ENCODE results near the gene NOSTRIN. TPM values are rescaled to one million over a fixed set of nuclear protein-coding genes. Genes with fewer than 3 reads are reported as not detected.

NOSTRIN gene
- total RNA-seq, 2 donors from 2014 or later: 0.42 to 0.73 TPM

- Mint-ChIP-seq H3K27ac (no peak overlapping the region), H3K4me3 (no peak overlapping the region), H3K4me1 (peaks cover 13% of the 10 kb centered on the region), H3K36me3 (ENCODE audit: low read depth) (peaks cover 5% of the 10 kb centered on the region), H3K9me3 (peaks cover 3% of the 10 kb centered on the region), H3K27me3 (ENCODE audit: insufficient read depth) (no peaks in the 10 kb centered on the region)
- H3K9ac ChIP-seq (ENCODE audit: extremely low read depth, low read length, poor library complexity, severe bottlenecking): no peak overlapping the region
- no peaks in the 10 kb centered on the region for H3K27me3 ChIP-seq (ENCODE audit: control insufficient read depth, insufficient read depth, low read length, poor library complexity, severe bottlenecking)
- H3K9me3 ChIP-seq (ENCODE audit: control insufficient read depth, low read length): peaks cover 11% of the 10 kb centered on the region
- WGBS, 2 experiments (ENCODE audit: insufficient coverage in 1 of 2, insufficient read length in 1 of 2): 88 to 100% methylated on average over 1 of the region's 1 CpG
- TF ChIP-seq, protein P1, sequence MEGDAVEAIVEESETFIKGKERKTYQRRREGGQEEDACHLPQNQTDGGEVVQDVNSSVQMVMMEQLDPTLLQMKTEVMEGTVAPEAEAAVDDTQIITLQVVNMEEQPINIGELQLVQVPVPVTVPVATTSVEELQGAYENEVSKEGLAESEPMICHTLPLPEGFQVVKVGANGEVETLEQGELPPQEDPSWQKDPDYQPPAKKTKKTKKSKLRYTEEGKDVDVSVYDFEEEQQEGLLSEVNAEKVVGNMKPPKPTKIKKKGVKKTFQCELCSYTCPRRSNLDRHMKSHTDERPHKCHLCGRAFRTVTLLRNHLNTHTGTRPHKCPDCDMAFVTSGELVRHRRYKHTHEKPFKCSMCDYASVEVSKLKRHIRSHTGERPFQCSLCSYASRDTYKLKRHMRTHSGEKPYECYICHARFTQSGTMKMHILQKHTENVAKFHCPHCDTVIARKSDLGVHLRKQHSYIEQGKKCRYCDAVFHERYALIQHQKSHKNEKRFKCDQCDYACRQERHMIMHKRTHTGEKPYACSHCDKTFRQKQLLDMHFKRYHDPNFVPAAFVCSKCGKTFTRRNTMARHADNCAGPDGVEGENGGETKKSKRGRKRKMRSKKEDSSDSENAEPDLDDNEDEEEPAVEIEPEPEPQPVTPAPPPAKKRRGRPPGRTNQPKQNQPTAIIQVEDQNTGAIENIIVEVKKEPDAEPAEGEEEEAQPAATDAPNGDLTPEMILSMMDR (conservative IDR thresholded peaks at IDR 0.05): no peak
- H3K36me3 ChIP-seq (ENCODE audit: control insufficient read depth, insufficient read depth, low read length): peaks cover under 1% of the 10 kb centered on the region
- DNase-seq: no peak
- H3K4me3 ChIP-seq (ENCODE audit: low read length): no peak overlapping the region
- no peaks in the 10 kb centered on the region for H3K4me1 ChIP-seq (ENCODE audit: control insufficient read depth, insufficient read depth, low read length)
- no peak overlapping the region for H3K27ac ChIP-seq (ENCODE audit: low read depth, low read length)
Measured at GRCh38 chr2:168780669-168781071, 21.8 kb upstream of the NOSTRIN start.

DNA sequence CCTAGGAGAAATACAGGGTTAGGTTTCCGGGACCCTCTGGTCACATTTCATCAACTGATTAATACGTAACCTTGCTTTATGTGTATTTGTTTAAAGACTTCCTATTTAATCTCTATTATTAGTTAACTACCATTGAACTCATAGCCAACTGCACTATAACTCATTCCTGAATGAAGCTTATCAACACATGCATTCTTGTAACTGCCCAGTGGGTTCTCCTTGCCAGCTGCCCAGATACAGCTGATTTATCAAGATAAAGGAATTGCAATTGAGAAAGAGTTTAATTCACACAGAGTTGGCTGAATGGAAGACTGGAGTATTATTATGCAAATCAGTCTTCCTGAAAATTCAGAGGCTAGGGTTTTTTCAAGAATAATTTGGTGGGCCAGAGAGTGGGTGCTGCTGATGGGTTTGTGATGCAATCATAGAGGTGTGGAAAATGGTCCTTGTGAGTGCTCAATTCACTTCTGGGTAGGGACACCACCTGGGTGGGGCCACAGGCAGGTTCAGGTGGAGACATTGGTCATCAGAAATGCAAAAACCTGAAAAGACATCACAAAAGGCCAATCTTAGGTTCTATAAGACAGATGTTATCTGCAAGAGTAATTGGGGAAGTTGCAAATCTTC, 21.1 kb upstream of the NOSTRIN start:
- Mint-ChIP-seq H3K27me3 (ENCODE audit: insufficient read depth) (no peaks in the 10 kb centered on the region), H3K9me3 (no peaks in the 10 kb centered on the region), H3K4me3 (no peak overlapping the region), H3K36me3 (ENCODE audit: low read depth) (no peaks in the 10 kb centered on the region), H3K4me1 (peaks cover 13% of the 10 kb centered on the region), H3K27ac (no peak overlapping the region)
- no peak overlapping the region for H3K4me3 ChIP-seq (ENCODE audit: low read length)
- no peak overlapping the region for H3K9ac ChIP-seq (ENCODE audit: extremely low read depth, low read length, poor library complexity, severe bottlenecking)
- H3K27me3 ChIP-seq (ENCODE audit: control insufficient read depth, insufficient read depth, low read length, poor library complexity, severe bottlenecking): no peaks in the 10 kb centered on the region
- DNase-seq: no peak
- 100% methylated on average over 1 of the region's 2 CpGs; no CpG with 5 or more reads in 1 of the 2 experiments for WGBS, 2 experiments (ENCODE audit: insufficient coverage in 1 of 2, insufficient read length in 1 of 2)
- H3K9me3 ChIP-seq (ENCODE audit: control insufficient read depth, low read length): peaks cover 5% of the 10 kb centered on the region
- H3K4me1 ChIP-seq (ENCODE audit: control insufficient read depth, insufficient read depth, low read length): no peaks in the 10 kb centered on the region
- H3K36me3 ChIP-seq (ENCODE audit: control insufficient read depth, insufficient read depth, low read length): no peaks in the 10 kb centered on the region
- TF ChIP-seq, protein P1 (conservative IDR thresholded peaks at IDR 0.05): no peak
- H3K27ac ChIP-seq (ENCODE audit: low read depth, low read length): no peak overlapping the region

- whole genome bisulfite sequencing, 2 experiments (ENCODE audit: insufficient coverage in 1 of 2, insufficient read length in 1 of 2): 93 to 96% methylated on average over 3 to 4 of the region's 4 CpGs
- H3K27me3 ChIP-seq (ENCODE audit: control insufficient read depth, insufficient read depth, low read length, poor library complexity, severe bottlenecking): no peaks in the 10 kb centered on the region
- H3K27ac Mint-ChIP-seq: no peak overlapping the region
- H3K36me3 Mint-ChIP-seq (ENCODE audit: low read depth): no peaks in the 10 kb centered on the region
- peaks cover 3% of the 10 kb centered on the region for H3K9me3 ChIP-seq (ENCODE audit: control insufficient read depth, low read length)
- no peak overlapping the region for H3K4me3 Mint-ChIP-seq
- no peak overlapping the region for H3K9ac ChIP-seq (ENCODE audit: extremely low read depth, low read length, poor library complexity, severe bottlenecking)
- H3K27me3 Mint-ChIP-seq (ENCODE audit: insufficient read depth): peaks cover 3% of the 10 kb centered on the region
- TF ChIP-seq, protein P1 (conservative IDR thresholded peaks at IDR 0.05): no peak
- no peaks in the 10 kb centered on the region for H3K9me3 Mint-ChIP-seq
- H3K4me3 ChIP-seq (ENCODE audit: low read length): no peak overlapping the region
- H3K27ac ChIP-seq (ENCODE audit: low read depth, low read length): no peak overlapping the region
- DNase-seq: no peak
- no peaks in the 10 kb centered on the region for H3K4me1 ChIP-seq (ENCODE audit: control insufficient read depth, insufficient read depth, low read length)
- H3K36me3 ChIP-seq (ENCODE audit: control insufficient read depth, insufficient read depth, low read length): no peaks in the 10 kb centered on the region
- H3K4me1 Mint-ChIP-seq: peaks cover 13% of the 10 kb centered on the region
Measured at GRCh38 chr2:168782271-168782670, 20.2 kb upstream of the NOSTRIN start.

Data from endodermal cell (in vitro differentiated cells).